K562 (cell line): Measurements from ENCODE around the gene TDRD9. TPM values are rescaled to one million over a fixed set of nuclear protein-coding genes. Genes with fewer than 3 reads are reported as not detected.

Experiments
- ATAC-seq: fragments of 200-7000 bp; cut with Tn5 transposase; 3 replicates; pipeline ENCODE4 v1.9.1; 2020; ENCODE audit warnings: moderate library complexity
- BruUV-seq: library from RNA; stranded (reverse); fragments of 400-500 nt; replicated peaks from 2 replicates; lab custom pipeline; 2021; lab: Mats Ljungman, UMichigan
- CTCF ChIA-PET: fragments of 300-600 bp; formaldehyde crosslinking; extraction: SDS; loops from one replicate; lab custom pipeline; 2021; ENCODE audit warnings: low intra/inter-chr PET ratio; lab: Yijun Ruan, JAX
- POLR2A ChIA-PET: fragments of 300-600, 350-650 bp; sonication (Branson Sonifier 250); formaldehyde crosslinking; extraction: SDS; loops from one replicate; lab custom pipeline; 2021; ENCODE audit warnings: antibody characterized with exemption, inconsistent platforms; lab: Yijun Ruan, JAX
- DNase-seq, 4 experiments: peaks; one replicate each; pipeline versions ENCODE4 v3.0.0 to v3.0.0-alpha.2; 2011 to 2018; ENCODE audit warnings: low spot score in 3 of 4, mixed read lengths in 3 of 4; ENCODE audit errors: extremely low read depth in 1 of 4
- FAIRE-seq: peaks from 2 replicates; lab custom pipeline; 2011; peaks lifted over from hg19 to GRCh38; lab: Jason Lieb, UNC
- H2AFZ ChIP-seq: 2 replicates; pipeline ENCODE4 v1.6.0; 2011; ENCODE audit warnings: low read depth, low read length, control low read depth, inconsistent platforms
- H3K27ac ChIP-seq: fragments of 200-600 bp; 3 replicates; pipeline ENCODE4 v1.8.0; 2011; ENCODE audit warnings: low read depth, mild to moderate bottlenecking, control low read depth, inconsistent platforms, low read length, moderate library complexity, mixed read lengths; ENCODE audit errors: extremely low read depth
- H3K27me3 ChIP-seq, 2 experiments: fragments of 300-600 bp in 1 of 2; 2 replicates in 1 of 2; 3 replicates in 1 of 2; pipeline versions ENCODE4 v1.6.0 to v1.8.0; 2011; ENCODE audit warnings: inconsistent platforms in 2 of 2, low read length in 2 of 2, mild to moderate bottlenecking in 1 of 2, mixed read lengths in 1 of 2, moderate library complexity in 1 of 2; ENCODE audit not compliant: control insufficient read depth in 2 of 2, insufficient read depth in 2 of 2
- H3K36me3 ChIP-seq: fragments of 300-600 bp; 3 replicates; pipeline ENCODE4 v1.8.0; 2011; ENCODE audit warnings: mild to moderate bottlenecking, low read length, inconsistent platforms; ENCODE audit not compliant: control insufficient read depth, insufficient read depth
- H3K4me1 ChIP-seq, 2 experiments: fragments of 200-600 bp in 1 of 2; replicated peaks in 1 of 2; 2 replicates in 1 of 2; 3 replicates in 1 of 2; pipeline versions ENCODE4 v1.5.1 to v1.8.0; 2011; ENCODE audit warnings: inconsistent platforms in 2 of 2, low read length in 2 of 2, mild to moderate bottlenecking in 1 of 2, mixed read lengths in 1 of 2, moderate library complexity in 1 of 2; ENCODE audit not compliant: control insufficient read depth in 2 of 2, insufficient read depth in 2 of 2
- H3K4me2 ChIP-seq: 2 replicates; pipeline ENCODE4 v1.6.1; 2011; ENCODE audit warnings: low read length, control low read depth, inconsistent platforms, mixed read lengths; ENCODE audit not compliant: insufficient read depth
- H3K4me3 ChIP-seq: fragments of 200-600 bp; sonication (generic), shearing (Covaris generic); 2 replicates; pipeline ENCODE4 v1.5.1; 2016; ENCODE audit warnings: control low read depth, inconsistent platforms
- H3K79me2 ChIP-seq: fragments of 200-600 bp; 3 replicates; pipeline ENCODE4 v1.8.0; 2011; ENCODE audit warnings: low read length, inconsistent platforms; ENCODE audit not compliant: control insufficient read depth, insufficient read depth
- H3K9ac ChIP-seq, 2 experiments: 2 replicates each; pipeline versions ENCODE4 v1.6.0 to v1.6.1; 2011; ENCODE audit warnings: low read depth in 2 of 2, low read length in 2 of 2, control low read depth in 1 of 2, inconsistent platforms in 1 of 2, mild to moderate bottlenecking in 1 of 2, mixed read lengths in 1 of 2; ENCODE audit not compliant: insufficient read depth in 1 of 2
- H3K9me1 ChIP-seq: one replicate; pipeline ENCODE4 v1.6.0; 2011; ENCODE audit warnings: inconsistent platforms, mild to moderate bottlenecking, low read length, moderate library complexity; ENCODE audit not compliant: control insufficient read depth, insufficient read depth
- H3K9me3 ChIP-seq: replicated peaks from 2 replicates; pipeline ENCODE4 v1.5.1; 2011; ENCODE audit warnings: low read depth, low read length, inconsistent platforms; ENCODE audit not compliant: control insufficient read depth, insufficient read depth
- H4K20me1 ChIP-seq: replicated peaks from 2 replicates; pipeline ENCODE4 v1.6.1; 2011; ENCODE audit warnings: low read length, inconsistent platforms, mixed read lengths; ENCODE audit not compliant: control insufficient read depth, insufficient read depth
- ATF7 ChIP-seq: fragments of 450-650 bp; IDR thresholded peaks from 2 replicates; pipeline ENCODE4 v1.7.1; 2014; ENCODE audit warnings: mild to moderate bottlenecking, moderate library complexity
- BDP1 ChIP-seq: IDR thresholded peaks from 3 replicates; pipeline ENCODE4 v1.6.1; 2011; ENCODE audit not compliant: insufficient read length, insufficient read depth
- CEBPG ChIP-seq, 3 experiments: fragments of 200-800 bp in 1 of 3; sonication (Bioruptor generic) in 1 of 3; sonication (generic) in 1 of 3; formaldehyde crosslinking in 1 of 3; IDR thresholded peaks in 2 of 3; conservative IDR thresholded peaks in 1 of 3; 2 replicates each; pipeline versions ENCODE4 v1.6.1 to v1.8.0; 2016 to 2022; ENCODE audit warnings: missing compliant biosample characterization in 2 of 3, missing genetic modification characterization in 2 of 3, mild to moderate bottlenecking in 1 of 3, missing genetic modification reagents in 1 of 3
- MAFK ChIP-seq: IDR thresholded peaks from 2 replicates; pipeline ENCODE4 v1.6.1; 2011; ENCODE audit warnings: low read length, improper control_type of control experiment
- MEIS2 ChIP-seq: fragments of 450-650 bp; IDR thresholded peaks from 2 replicates; pipeline ENCODE4 v1.6.1; 2014; ENCODE audit warnings: mild to moderate bottlenecking; ENCODE audit not compliant: partially characterized antibody
- TEAD4 ChIP-seq, 2 experiments: sonication (generic) in 1 of 2; formaldehyde crosslinking in 1 of 2; IDR thresholded peaks; 2 replicates each; pipeline versions ENCODE4 v1.6.1 to v1.8.0; 2012 to 2022; ENCODE audit warnings: borderline replicate concordance in 1 of 2, inconsistent platforms in 1 of 2, low read length in 1 of 2, mild to moderate bottlenecking in 1 of 2, missing genetic modification reagents in 1 of 2
- ZNF507 ChIP-seq: conservative IDR thresholded peaks from 2 replicates; pipeline ENCODE4 v1.6.1; 2017; ENCODE audit warnings: missing genetic modification characterization, missing compliant biosample characterization
- WGBS: fragments of 100-300 bp; shearing (Covaris generic); methylation state at CpG from one replicate; pipeline ENCODE4 v1.1.6; 2016; ENCODE audit warnings: low coverage, mixed read lengths; ENCODE audit not compliant: insufficient coverage; ENCODE audit errors: missing lambda C conversion rate; 5-methylcytosine and 5-hydroxymethylcytosine counted together
- in situ Hi-C: fragments of 300-500 bp; cut with MboI; formaldehyde crosslinking; loops from 4 replicates; pipeline ENCODE4 v1.15.0; 2018; ENCODE audit warnings: inconsistent platforms, mixed read lengths
- intact Hi-C: fragments of 100-400 bp; cut with micrococcal nuclease; formaldehyde crosslinking; loops from 2 replicates; pipeline ENCODE4 v1.14.2; 2022
- polyA plus RNA-seq, 8 experiments: library from polyadenylated mRNA; depleted of rRNA in 4 of 8; stranded (reverse) in 5 of 8; unstranded in 3 of 8; fragments of >200 nt; fragmentation: Nextera tagmentation in 2 of 8; fragmentation: Illumina TruSeq in 1 of 8; extraction: Ambion mirVana in 2 of 8; extraction: Trizol in 1 of 8; gene quantifications; 2 replicates each; pipeline versions ENCODE4 v1.2.1 to v1.2.3, GENCODE V29; 2011 to 2014; ENCODE audit warnings: inconsistent platforms in 1 of 8, missing spikeins in 1 of 8
- total RNA-seq, 7 experiments: library from RNA; depleted of rRNA in 6 of 7; stranded (reverse); fragments of >200 nt in 6 of 7; fragmentation: Illumina TruSeq in 2 of 7; extraction: Trizol in 2 of 7; gene quantifications; 2 replicates each; pipeline versions ENCODE4 v1.2.1 to v1.2.3, GENCODE V29; 2011 to 2021; ENCODE audit warnings: low replicate concordance in 1 of 7

Gene TDRD9
- total and polyA plus RNA-seq, 9 of the 15 experiments (the other 6 are each of a cell fraction or from before 2014, with no cell fraction given): 0.04 to 0.14 (median 0.04) TPM; not detected in 5

- H3K36me3 ChIP-seq: no peaks in the 10 kb centered on the region
- H3K9ac ChIP-seq: no peak overlapping the region
- no peak overlapping the region for H3K27ac ChIP-seq
- no peaks in the 10 kb centered on the region for H3K79me2 ChIP-seq
- TF ChIP-seq CEBPG (CRISPR knock-in tag; IDR thresholded peaks at IDR 0.05) (no peak), CEBPG (tag; conservative IDR thresholded peaks at IDR 0.05 in 1 of 2, IDR thresholded peaks at IDR 0.05 in 1 of 2) (no peak), ATF7 (no peak), MEIS2 (no peak), BDP1 (no peak), TEAD4 (IDR thresholded peaks at IDR 0.05; ENCODE audit: low read length) (no peak), TEAD4 (CRISPR knock-in tag; IDR thresholded peaks at IDR 0.05; ENCODE audit: borderline replicate concordance) (no peak), MAFK (no peak), ZNF507 (tag) (no peak)
- CTCF ChIA-PET: no interaction called here
- no peak for FAIRE-seq
- POLR2A ChIA-PET: interaction anchor here (0.7 to 0.8 kb wide), 2 partner anchors 21 to 859 kb away, joined by 3 to 4 read pairs; no protein-coding TSS in a partner anchor
- H3K4me1 ChIP-seq: peaks cover 0 to 13% of the 10 kb centered on the region in 2 experiments; a peak in 2 of 5 replicates
- no peaks in the 10 kb centered on the region for H4K20me1 ChIP-seq
- peaks cover 0 to 12% of the 10 kb centered on the region in 2 experiments; a peak in 2 of 5 replicates for H3K27me3 ChIP-seq
- no peak overlapping the region for H3K4me3 ChIP-seq
- no peak overlapping the region for H3K4me2 ChIP-seq
- WGBS: 42% methylated on average over 11 of the region's 16 CpGs
- DNase-seq: no peak
- intact Hi-C loops (no loop called here), in situ Hi-C loops (no loop called here)
- ATAC-seq: no peak
- no peaks in the 10 kb centered on the region for H3K9me1 ChIP-seq
- no peaks in the 10 kb centered on the region for H3K9me3 ChIP-seq
- no TSS peak for BruUV-seq
- H2AFZ ChIP-seq: no peak overlapping the region
Observed at GRCh38 chr14:103879118-103879569, 49.1 kb upstream of the TDRD9 start.
